Kidney epithelial cell (primary cell): ENCODE data around the gene CYTH1. TPM values are rescaled to one million over a fixed set of nuclear protein-coding genes. Genes with fewer than 3 reads are reported as not detected.

Experiments
- DNase-seq: peaks from one replicate; pipeline ENCODE4 v3.0.0-alpha.2; 2010; ENCODE audit warnings: low read depth
- H3K27me3 ChIP-seq: 2 replicates; pipeline ENCODE4 v1.6.0; 2011; ENCODE audit warnings: low read length; ENCODE audit not compliant: control insufficient read depth, insufficient read depth
- H3K36me3 ChIP-seq: 2 replicates; pipeline ENCODE4 v1.5.1; 2011; ENCODE audit warnings: low read length; ENCODE audit not compliant: control insufficient read depth, insufficient read depth
- H3K4me3 ChIP-seq: 2 replicates; pipeline ENCODE4 v1.5.1; 2011; ENCODE audit warnings: low read depth, mild to moderate bottlenecking, control low read depth, low read length
- total RNA-seq: library from RNA; depleted of rRNA; stranded (reverse); fragments of >200 nt; gene quantifications from 2 replicates; pipeline ENCODE4 v1.2.3, GENCODE V29; 2015
- TF ChIP-seq, protein P1 (sequence below): IDR thresholded peaks from 2 replicates; pipeline ENCODE4 v1.5.1; 2011; ENCODE audit warnings: mild to moderate bottlenecking, moderate library complexity, low read length, control low read depth, inconsistent platforms; ENCODE audit not compliant: insufficient read depth, poor library complexity, severe bottlenecking

Gene CYTH1
- total RNA-seq, 1 donor from 2014 or later, result 34.1 TPM

DNA sequence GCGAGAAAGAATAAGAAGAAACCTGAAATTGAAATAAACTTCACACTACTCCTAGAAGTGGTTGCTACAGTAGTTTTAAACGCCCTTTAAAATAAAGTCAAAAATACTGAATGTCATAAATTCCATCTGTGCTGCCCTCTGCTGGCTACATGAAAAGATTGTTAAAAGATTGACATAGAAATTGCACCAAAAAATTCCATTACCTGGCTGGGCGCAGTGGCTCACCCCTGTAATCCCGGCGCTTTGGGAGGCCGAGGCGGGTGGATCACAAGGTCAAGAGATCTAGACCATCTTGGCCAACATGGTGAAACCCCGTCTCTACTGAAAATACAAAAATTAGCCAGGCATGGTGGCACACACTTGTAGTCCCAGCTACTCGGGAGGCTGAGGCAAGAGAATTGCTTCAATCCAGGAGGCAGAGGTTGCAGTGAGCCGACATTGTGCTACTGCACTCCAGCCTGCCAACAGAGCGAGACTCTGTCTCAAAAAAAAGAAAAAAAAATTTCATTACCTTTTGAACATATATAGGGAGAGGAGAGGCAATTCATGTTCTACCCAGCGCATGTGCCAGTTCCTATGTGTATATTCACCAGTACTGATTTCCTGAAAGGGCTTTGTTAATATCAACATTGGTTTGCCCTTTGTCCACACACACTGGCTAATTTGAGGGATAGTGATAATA, 36.5 kb downstream of the CYTH1 start:
- TF ChIP-seq, protein P1, sequence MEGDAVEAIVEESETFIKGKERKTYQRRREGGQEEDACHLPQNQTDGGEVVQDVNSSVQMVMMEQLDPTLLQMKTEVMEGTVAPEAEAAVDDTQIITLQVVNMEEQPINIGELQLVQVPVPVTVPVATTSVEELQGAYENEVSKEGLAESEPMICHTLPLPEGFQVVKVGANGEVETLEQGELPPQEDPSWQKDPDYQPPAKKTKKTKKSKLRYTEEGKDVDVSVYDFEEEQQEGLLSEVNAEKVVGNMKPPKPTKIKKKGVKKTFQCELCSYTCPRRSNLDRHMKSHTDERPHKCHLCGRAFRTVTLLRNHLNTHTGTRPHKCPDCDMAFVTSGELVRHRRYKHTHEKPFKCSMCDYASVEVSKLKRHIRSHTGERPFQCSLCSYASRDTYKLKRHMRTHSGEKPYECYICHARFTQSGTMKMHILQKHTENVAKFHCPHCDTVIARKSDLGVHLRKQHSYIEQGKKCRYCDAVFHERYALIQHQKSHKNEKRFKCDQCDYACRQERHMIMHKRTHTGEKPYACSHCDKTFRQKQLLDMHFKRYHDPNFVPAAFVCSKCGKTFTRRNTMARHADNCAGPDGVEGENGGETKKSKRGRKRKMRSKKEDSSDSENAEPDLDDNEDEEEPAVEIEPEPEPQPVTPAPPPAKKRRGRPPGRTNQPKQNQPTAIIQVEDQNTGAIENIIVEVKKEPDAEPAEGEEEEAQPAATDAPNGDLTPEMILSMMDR, result peak; percentile 46
- Histone ChIP-seq H3K4me3 (no peak overlapping the region), H3K27me3 (no peaks in the 10 kb centered on the region), H3K36me3 (no peaks in the 10 kb centered on the region)
- no peak for DNase-seq

DNA sequence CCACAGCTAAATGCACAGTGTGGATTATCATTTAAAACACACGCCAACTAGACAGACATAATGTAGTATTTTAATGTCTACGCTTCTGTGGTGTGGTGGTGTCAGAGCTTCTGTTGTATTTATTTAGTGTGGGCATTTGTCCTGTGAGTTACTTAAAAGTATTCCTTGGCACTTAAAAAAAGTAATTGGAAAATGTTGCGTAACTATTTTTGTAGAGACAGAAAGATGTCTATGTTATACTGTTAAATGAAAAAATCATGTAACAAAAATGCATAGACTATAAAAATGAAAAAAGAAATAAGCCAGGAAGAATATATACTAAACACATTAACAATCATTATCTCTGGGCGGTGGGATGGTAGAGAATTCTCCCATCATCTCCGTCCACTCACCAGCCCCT, 39.2 kb downstream of the CYTH1 start:
- H3K27me3 ChIP-seq, result no peaks in the 10 kb centered on the region
- no peaks in the 10 kb centered on the region for H3K36me3 ChIP-seq
- no peak for DNase-seq
- TF ChIP-seq, protein P1, result no peak
- H3K4me3 ChIP-seq, result no peak overlapping the region

DNA sequence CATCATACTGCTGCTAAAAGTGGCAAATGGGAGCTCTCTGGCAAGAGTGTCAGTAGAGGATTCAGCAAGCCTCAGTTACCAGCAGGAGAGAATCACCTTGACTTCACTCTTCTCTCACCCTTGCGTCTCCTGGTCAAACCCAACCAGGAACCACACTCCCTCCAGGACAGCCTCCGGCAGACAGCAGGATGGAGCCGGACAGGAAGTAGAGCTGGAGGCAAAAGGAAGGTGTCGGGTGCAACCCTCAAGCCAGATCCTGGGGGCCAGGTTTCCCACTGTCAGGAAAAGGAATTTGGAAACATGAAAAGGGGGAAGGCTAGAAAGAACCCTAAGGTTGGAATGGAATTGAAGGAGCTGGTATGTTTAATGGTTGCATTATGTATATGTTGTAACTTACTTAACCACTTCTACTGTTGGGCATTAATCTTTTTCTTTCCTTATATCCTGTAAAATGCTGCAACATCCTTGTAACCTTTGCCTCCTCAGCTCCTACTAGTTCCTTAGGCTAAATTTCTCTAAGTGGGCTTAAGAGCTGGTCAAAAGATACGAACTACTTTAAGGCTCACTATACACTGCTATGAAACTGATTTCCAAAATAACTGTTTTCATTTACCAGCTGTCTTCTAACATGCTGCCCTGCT, 40.3 kb downstream of the CYTH1 start:
- TF ChIP-seq, protein P1, result no peak
- Histone ChIP-seq H3K4me3 (no peak overlapping the region), H3K36me3 (no peaks in the 10 kb centered on the region), H3K27me3 (no peaks in the 10 kb centered on the region)
- no peak for DNase-seq

DNA sequence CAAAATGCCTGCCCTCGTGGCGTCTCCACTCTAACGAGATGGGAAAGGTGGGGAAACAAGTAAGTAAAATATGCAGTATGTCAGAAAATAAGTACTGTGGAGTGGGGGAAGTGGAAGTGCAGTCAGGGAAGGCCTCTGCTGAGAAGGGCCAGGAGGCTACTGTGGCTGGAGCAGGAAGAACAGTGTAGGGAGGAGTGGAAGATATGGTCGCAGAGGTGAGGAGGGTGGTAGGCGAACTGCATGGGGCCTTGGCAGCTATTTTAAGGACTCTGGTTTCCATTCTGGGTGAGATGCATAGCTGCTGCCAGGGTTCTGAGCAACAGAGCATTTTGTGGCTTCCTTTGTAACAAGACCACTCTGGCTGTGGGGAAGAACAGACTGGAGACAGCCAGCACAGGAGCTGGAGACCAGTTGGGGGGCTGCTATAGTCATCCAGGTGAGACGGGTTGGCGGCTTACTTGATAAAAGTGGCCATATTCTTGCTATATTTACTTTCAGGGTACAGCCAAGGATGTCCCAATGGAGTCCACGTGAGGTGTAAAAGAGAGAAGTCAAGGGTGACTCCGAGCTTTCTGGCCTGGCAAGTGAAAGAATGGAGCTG, 42.6 kb downstream of the CYTH1 start:
- Histone ChIP-seq H3K36me3 (no peaks in the 10 kb centered on the region), H3K27me3 (no peaks in the 10 kb centered on the region), H3K4me3 (no peak overlapping the region)
- DNase-seq, result no peak
- TF ChIP-seq, protein P1, result no peak

DNA sequence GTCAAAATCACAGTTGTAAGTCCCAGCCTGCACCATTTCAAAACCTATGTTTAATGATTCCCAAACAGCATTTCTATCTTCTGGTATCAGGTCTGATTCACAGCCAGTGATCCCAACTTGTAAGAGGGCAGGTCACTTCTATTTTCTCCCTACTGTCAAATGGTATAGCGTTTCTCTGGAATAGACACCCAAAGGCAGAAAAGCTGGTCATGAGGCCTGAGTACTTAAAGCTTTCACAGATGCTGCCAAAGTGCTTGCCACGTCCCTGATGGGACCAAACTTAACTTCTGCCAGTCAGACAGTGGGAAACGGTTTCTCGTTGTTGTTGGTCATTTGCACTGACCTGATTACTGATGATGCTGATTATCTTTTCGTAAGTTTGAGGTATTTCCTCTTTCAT, 43.4 kb downstream of the CYTH1 start:
- TF ChIP-seq, protein P1, result no peak
- Histone ChIP-seq H3K27me3 (no peaks in the 10 kb centered on the region), H3K36me3 (no peaks in the 10 kb centered on the region), H3K4me3 (no peak overlapping the region)
- no peak for DNase-seq
